GM12878 (cell line): Measurements from ENCODE around the gene TOX2. TPM values are rescaled to one million over a fixed set of nuclear protein-coding genes. Genes with fewer than 3 reads are reported as not detected.

Experiments used
- ATAC-seq: fragments of 200-7000 bp; cut with Tn5 transposase; 3 replicates; pipeline ENCODE4 v1.9.1; 2020; ENCODE audit warnings: mild to moderate bottlenecking, moderate library complexity
- BruUV-seq: library from RNA; stranded (reverse); fragments of 400-500 nt; replicated peaks from 2 replicates; lab custom pipeline; 2021; lab: Mats Ljungman, UMichigan
- CTCF ChIA-PET: fragments of 300-600 bp; sonication (Branson Sonifier 250); formaldehyde crosslinking; extraction: SDS; loops from one replicate; lab custom pipeline; 2021; ENCODE audit warnings: inconsistent platforms; lab: Yijun Ruan, JAX
- POLR2A ChIA-PET: fragments of 350-600 bp; formaldehyde crosslinking; extraction: SDS; loops from one replicate; lab custom pipeline; 2021; ENCODE audit warnings: inconsistent platforms; lab: Charles Lee
- RAD21 ChIA-PET: fragments of 300-600 bp; sonication (Branson Sonifier 250); formaldehyde crosslinking; loops from one replicate; lab custom pipeline; 2023; ENCODE audit warnings: antibody characterized with exemption; ENCODE audit not compliant: unreplicated experiment; lab: Charles Lee
- SMC1A ChIA-PET: fragments of 300-600 bp; sonication (Branson Sonifier 250); formaldehyde crosslinking; loops from one replicate; lab custom pipeline; 2023; ENCODE audit not compliant: unreplicated experiment, uncharacterized antibody; lab: Charles Lee
- DNase-seq: peaks from one replicate; pipeline ENCODE4 v3.0.0-alpha.2; 2011; ENCODE audit warnings: low read depth, low spot score
- FAIRE-seq: peaks from 3 replicates; lab custom pipeline; 2011; peaks lifted over from hg19 to GRCh38; lab: Jason Lieb, UNC
- H2AFZ ChIP-seq: 2 replicates; pipeline ENCODE4 v1.6.0; 2011; ENCODE audit warnings: low read depth, low read length, control low read depth; ENCODE audit not compliant: control insufficient read depth
- H3K27ac ChIP-seq: 2 replicates; pipeline ENCODE4 v1.5.1; 2011; ENCODE audit warnings: control low read depth; ENCODE audit not compliant: control insufficient read depth, insufficient read depth
- H3K27me3 ChIP-seq, 2 experiments: replicated peaks in 1 of 2; 2 replicates each; pipeline versions ENCODE4 v1.6.0 to v1.6.1; 2011; ENCODE audit warnings: low read length in 1 of 2; ENCODE audit not compliant: control insufficient read depth in 2 of 2, insufficient read depth in 2 of 2
- H3K36me3 ChIP-seq, 2 experiments: 2 replicates each; pipeline ENCODE4 v1.5.1; 2011; ENCODE audit warnings: low read length in 1 of 2; ENCODE audit not compliant: control insufficient read depth in 2 of 2, insufficient read depth in 2 of 2
- H3K4me1 ChIP-seq: 2 replicates; pipeline ENCODE4 v1.6.1; 2011; ENCODE audit warnings: mild to moderate bottlenecking, low read length, moderate library complexity, mixed read lengths; ENCODE audit not compliant: control insufficient read depth, insufficient read depth
- H3K4me2 ChIP-seq: 2 replicates; pipeline ENCODE4 v1.6.0; 2011; ENCODE audit warnings: control low read depth; ENCODE audit not compliant: control insufficient read depth, insufficient read depth
- H3K4me3 ChIP-seq: fragments of 200-600 bp; sonication (generic); 2 replicates; pipeline ENCODE4 v1.5.1; 2016
- H3K79me2 ChIP-seq: 2 replicates; pipeline ENCODE4 v1.6.0; 2011; ENCODE audit warnings: low read length; ENCODE audit not compliant: control insufficient read depth, insufficient read depth
- H3K9ac ChIP-seq: 2 replicates; pipeline ENCODE4 v1.8.0; 2011; ENCODE audit warnings: low read length, control low read depth, mixed read lengths; ENCODE audit not compliant: control insufficient read depth, insufficient read depth
- H3K9me3 ChIP-seq: replicated peaks from 3 replicates; pipeline ENCODE4 v1.5.1; 2011; ENCODE audit warnings: mild to moderate bottlenecking, low read length; ENCODE audit not compliant: control insufficient read depth, insufficient read depth
- H4K20me1 ChIP-seq: 2 replicates; pipeline ENCODE4 v1.6.0; 2011; ENCODE audit not compliant: control insufficient read depth, insufficient read depth
- ASH2L ChIP-seq: fragments of 300-600, 200-600 bp; sonication (generic); IDR thresholded peaks from 2 replicates; pipeline ENCODE4 v1.6.1; 2017; ENCODE audit warnings: low read depth, mild to moderate bottlenecking, borderline replicate concordance
- BRCA1 ChIP-seq: IDR thresholded peaks from 2 replicates; pipeline ENCODE4 v1.6.1; 2011; ENCODE audit warnings: low read depth, low read length, improper control_type of control experiment
- EED ChIP-seq: sonication (generic); IDR thresholded peaks from 2 replicates; pipeline ENCODE4 v1.6.1; 2016; ENCODE audit warnings: antibody characterized with exemption, low read depth
- FOS ChIP-seq: IDR thresholded peaks from 3 replicates; pipeline ENCODE4 v1.6.1; 2011; ENCODE audit warnings: borderline replicate concordance; ENCODE audit not compliant: insufficient read length; ENCODE audit errors: extremely low read depth
- MEF2A ChIP-seq: IDR thresholded peaks from 2 replicates; pipeline ENCODE4 v1.6.1; 2011; ENCODE audit warnings: low read depth, mild to moderate bottlenecking, low read length, moderate library complexity; ENCODE audit not compliant: insufficient read depth
- NBN ChIP-seq: fragments of 450-650 bp; IDR thresholded peaks from 2 replicates; pipeline ENCODE4 v1.6.1; 2016
- NR2C2 ChIP-seq: IDR thresholded peaks from 2 replicates; pipeline ENCODE4 v1.6.1; 2011; ENCODE audit warnings: borderline replicate concordance, low read depth; ENCODE audit not compliant: control insufficient read depth, insufficient read length
- WGBS: methylation state at CpG from one replicate; pipeline ENCODE4 v1.1.6; 2016; ENCODE audit warnings: low lambda C conversion rate; ENCODE audit not compliant: insufficient replicate concordance, insufficient coverage; ENCODE audit errors: missing lambda C conversion rate; 5-methylcytosine and 5-hydroxymethylcytosine counted together
- in situ Hi-C: fragments of 300-500 bp; cut with MboI; formaldehyde crosslinking; loops from 9 replicates; pipeline ENCODE4 v1.14.3; 2018; ENCODE audit warnings: mixed read lengths
- intact Hi-C: fragments of 100-400 bp; cut with micrococcal nuclease; formaldehyde crosslinking; loops from one replicate; pipeline ENCODE4 v1.14.2; 2022; ENCODE audit not compliant: unreplicated experiment
- polyA plus RNA-seq, 11 experiments: library from polyadenylated mRNA; depleted of rRNA in 4 of 11; unstranded in 6 of 11; stranded (reverse) in 5 of 11; fragments of >200 nt; fragmentation: Nextera tagmentation in 4 of 11; fragmentation: Illumina TruSeq in 1 of 11; extraction: Ambion mirVana in 4 of 11; extraction: Trizol in 1 of 11; gene quantifications; 1 replicate in 1 of 11; 2 replicates in 10 of 11; pipeline versions ENCODE4 v1.2.1 to v1.2.3, GENCODE V29; 2011 to 2016; ENCODE audit warnings: inconsistent platforms in 2 of 11, missing spikeins in 2 of 11, low read depth in 1 of 11
- total RNA-seq, 4 experiments: library from RNA; depleted of rRNA in 3 of 4; stranded (reverse); fragments of >200 nt in 3 of 4; fragmentation: Illumina TruSeq in 1 of 4; extraction: Trizol in 1 of 4; gene quantifications; 2 replicates each; pipeline versions ENCODE4 v1.2.1 to v1.2.3, GENCODE V29; 2013 to 2021
- TF ChIP-seq, protein P1 (sequence below): fragments of 450-650 bp; IDR thresholded peaks from 2 replicates; pipeline ENCODE4 v1.6.1; 2016; ENCODE audit warnings: mild to moderate bottlenecking, moderate library complexity, borderline replicate concordance
- TF ChIP-seq, protein P2 (sequence below): fragments of 450-650 bp; IDR thresholded peaks from 2 replicates; pipeline ENCODE4 v1.6.1; 2018; ENCODE audit warnings: mild to moderate bottlenecking, low read depth, moderate library complexity; ENCODE audit not compliant: partially characterized antibody

Gene TOX2
- total and polyA plus RNA-seq, 10 of the 15 experiments (the other 5 are each of a cell fraction or from before 2014, with no cell fraction given) = 2.6 to 40.5 (median 7.9) TPM

DNA sequence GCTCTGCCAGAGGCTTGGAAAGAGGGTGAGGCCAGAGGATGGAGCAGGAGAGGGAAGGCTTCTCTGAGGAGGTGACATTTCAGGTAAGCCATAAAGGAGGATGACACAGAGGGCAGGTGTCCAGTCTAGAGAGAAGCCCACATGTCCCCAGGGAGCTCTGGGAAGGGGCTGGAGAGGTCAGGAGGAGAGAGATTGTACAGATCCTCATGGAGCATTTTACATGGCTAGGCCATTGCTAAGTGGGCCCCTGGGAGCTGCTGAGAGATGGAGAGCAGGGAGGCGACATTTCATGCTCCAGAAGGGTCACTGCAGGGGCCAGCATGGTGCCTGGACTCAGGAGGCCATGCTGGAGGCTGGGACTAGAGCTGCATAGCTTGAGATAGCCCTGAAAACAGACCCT lies 124.5 kb downstream of the TOX2 start (continued):
- TF ChIP-seq, protein P1, sequence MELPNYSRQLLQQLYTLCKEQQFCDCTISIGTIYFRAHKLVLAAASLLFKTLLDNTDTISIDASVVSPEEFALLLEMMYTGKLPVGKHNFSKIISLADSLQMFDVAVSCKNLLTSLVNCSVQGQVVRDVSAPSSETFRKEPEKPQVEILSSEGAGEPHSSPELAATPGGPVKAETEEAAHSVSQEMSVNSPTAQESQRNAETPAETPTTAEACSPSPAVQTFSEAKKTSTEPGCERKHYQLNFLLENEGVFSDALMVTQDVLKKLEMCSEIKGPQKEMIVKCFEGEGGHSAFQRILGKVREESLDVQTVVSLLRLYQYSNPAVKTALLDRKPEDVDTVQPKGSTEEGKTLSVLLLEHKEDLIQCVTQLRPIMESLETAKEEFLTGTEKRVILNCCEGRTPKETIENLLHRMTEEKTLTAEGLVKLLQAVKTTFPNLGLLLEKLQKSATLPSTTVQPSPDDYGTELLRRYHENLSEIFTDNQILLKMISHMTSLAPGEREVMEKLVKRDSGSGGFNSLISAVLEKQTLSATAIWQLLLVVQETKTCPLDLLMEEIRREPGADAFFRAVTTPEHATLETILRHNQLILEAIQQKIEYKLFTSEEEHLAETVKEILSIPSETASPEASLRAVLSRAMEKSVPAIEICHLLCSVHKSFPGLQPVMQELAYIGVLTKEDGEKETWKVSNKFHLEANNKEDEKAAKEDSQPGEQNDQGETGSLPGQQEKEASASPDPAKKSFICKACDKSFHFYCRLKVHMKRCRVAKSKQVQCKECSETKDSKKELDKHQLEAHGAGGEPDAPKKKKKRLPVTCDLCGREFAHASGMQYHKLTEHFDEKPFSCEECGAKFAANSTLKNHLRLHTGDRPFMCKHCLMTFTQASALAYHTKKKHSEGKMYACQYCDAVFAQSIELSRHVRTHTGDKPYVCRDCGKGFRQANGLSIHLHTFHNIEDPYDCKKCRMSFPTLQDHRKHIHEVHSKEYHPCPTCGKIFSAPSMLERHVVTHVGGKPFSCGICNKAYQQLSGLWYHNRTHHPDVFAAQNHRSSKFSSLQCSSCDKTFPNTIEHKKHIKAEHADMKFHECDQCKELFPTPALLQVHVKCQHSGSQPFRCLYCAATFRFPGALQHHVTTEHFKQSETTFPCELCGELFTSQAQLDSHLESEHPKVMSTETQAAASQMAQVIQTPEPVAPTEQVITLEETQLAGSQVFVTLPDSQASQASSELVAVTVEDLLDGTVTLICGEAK = no peak
- TF ChIP-seq BRCA1 = no peak

DNA sequence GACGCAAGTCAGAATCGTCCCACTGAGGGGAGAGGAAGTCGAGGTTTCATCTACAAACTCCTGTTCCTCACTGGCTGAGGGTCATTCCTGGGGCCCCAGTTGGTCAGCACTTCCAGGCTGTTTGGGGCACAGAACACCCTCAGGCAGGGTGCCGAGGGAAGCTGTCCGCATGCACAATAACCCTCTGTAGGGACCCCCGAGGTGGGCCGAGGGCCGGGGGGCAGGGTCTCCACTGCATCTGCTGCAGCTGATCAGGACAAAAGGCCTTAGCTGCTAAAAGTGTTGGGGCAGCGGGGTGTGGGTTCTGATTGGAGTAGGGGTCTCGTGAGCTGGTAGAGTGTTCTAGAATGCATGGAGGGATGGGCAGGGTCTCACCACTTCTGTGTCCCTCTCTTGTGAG lies 125.1 kb downstream of the TOX2 start:
- intact Hi-C loops = no loop called here
- TF ChIP-seq NBN (no peak), MEF2A (no peak), ASH2L (no peak), FOS (no peak), EED (no peak), NR2C2 (no peak)
- TF ChIP-seq, protein P2, sequence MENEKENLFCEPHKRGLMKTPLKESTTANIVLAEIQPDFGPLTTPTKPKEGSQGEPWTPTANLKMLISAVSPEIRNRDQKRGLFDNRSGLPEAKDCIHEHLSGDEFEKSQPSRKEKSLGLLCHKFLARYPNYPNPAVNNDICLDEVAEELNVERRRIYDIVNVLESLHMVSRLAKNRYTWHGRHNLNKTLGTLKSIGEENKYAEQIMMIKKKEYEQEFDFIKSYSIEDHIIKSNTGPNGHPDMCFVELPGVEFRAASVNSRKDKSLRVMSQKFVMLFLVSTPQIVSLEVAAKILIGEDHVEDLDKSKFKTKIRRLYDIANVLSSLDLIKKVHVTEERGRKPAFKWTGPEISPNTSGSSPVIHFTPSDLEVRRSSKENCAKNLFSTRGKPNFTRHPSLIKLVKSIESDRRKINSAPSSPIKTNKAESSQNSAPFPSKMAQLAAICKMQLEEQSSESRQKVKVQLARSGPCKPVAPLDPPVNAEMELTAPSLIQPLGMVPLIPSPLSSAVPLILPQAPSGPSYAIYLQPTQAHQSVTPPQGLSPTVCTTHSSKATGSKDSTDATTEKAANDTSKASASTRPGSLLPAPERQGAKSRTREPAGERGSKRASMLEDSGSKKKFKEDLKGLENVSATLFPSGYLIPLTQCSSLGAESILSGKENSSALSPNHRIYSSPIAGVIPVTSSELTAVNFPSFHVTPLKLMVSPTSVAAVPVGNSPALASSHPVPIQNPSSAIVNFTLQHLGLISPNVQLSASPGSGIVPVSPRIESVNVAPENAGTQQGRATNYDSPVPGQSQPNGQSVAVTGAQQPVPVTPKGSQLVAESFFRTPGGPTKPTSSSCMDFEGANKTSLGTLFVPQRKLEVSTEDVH = no peak
- POLR2A ChIA-PET = no interaction called here
- SMC1A ChIA-PET = interaction anchor here (0.6 to 1.5 kb wide), 4 partner anchors 11 to 41 kb away, joined by 3 to 4 read pairs (median 3); no protein-coding TSS in a partner anchor
- RAD21 ChIA-PET = no interaction called here
- FAIRE-seq (no peak), ATAC-seq (no peak), DNase-seq (no peak)
- H3K79me2 ChIP-seq = no peaks in the 10 kb centered on the region
- no peaks in the 10 kb centered on the region for H3K4me1 ChIP-seq
- WGBS = 74% methylated on average over 10 of the region's 10 CpGs
- in situ Hi-C loops = no loop called here
- CTCF ChIA-PET = interaction anchor here (0.5 to 1.8 kb wide), 2 partner anchors 57 to 176 kb away, joined by 3 to 5 read pairs; no protein-coding TSS in a partner anchor
- no peaks in the 10 kb centered on the region for H3K27me3 ChIP-seq
- no peak overlapping the region for H2AFZ ChIP-seq
- no peak overlapping the region for H3K9ac ChIP-seq
- no peaks in the 10 kb centered on the region for H3K9me3 ChIP-seq
- H4K20me1 ChIP-seq = no peaks in the 10 kb centered on the region
- no peak overlapping the region for H3K4me3 ChIP-seq
- H3K4me2 ChIP-seq = no peak overlapping the region
- no peaks in the 10 kb centered on the region for H3K36me3 ChIP-seq
- H3K27ac ChIP-seq = no peak overlapping the region
- no TSS peak for BruUV-seq
